ENCODE results near the gene NRDE2.

NRDE2 gene

GRCh38 chr14:90256354-90257131, 75.2 kb downstream of the NRDE2 start, which contains the start of gene PSMC1 (continued):
- TF ChIP-seq ZNF521 (tag by site-specific recombination; IDR thresholded peaks at IDR 0.05): no peak
- no peak for TF ChIP-seq SCRT2 (tag by site-specific recombination; IDR thresholded peaks at IDR 0.05)
- no peak for TF ChIP-seq ZNF48 (tag by site-specific recombination; IDR thresholded peaks at IDR 0.05)
- TF ChIP-seq ZNF138 (tag by site-specific recombination; IDR thresholded peaks at IDR 0.05; ENCODE audit: borderline replicate concordance): no peak
- TF ChIP-seq ZNF623 (tag by site-specific recombination; IDR thresholded peaks at IDR 0.05): no peak; the same call in 1 of the 2 replicates
- no peak for TF ChIP-seq ZNF223 (tag by site-specific recombination; IDR thresholded peaks at IDR 0.05)
- no peak for TF ChIP-seq ZNF280D (tag by site-specific recombination; IDR thresholded peaks at IDR 0.05)
- no peak for TF ChIP-seq ZBTB6 (tag by site-specific recombination; IDR thresholded peaks at IDR 0.05)
- peak; percentile 52; the same call in 1 of the 2 replicates for TF ChIP-seq SP7 (tag by site-specific recombination; IDR thresholded peaks at IDR 0.05)
- no peak for TF ChIP-seq ZNF558 (tag by site-specific recombination; IDR thresholded peaks at IDR 0.05)
- TF ChIP-seq ZSCAN16 (tag by site-specific recombination; IDR thresholded peaks at IDR 0.05): no peak
- no peak for TF ChIP-seq ZNF157 (tag by site-specific recombination; IDR thresholded peaks at IDR 0.05)
- peak; percentile 70 for TF ChIP-seq ZBTB8A (tag by site-specific recombination; IDR thresholded peaks at IDR 0.05)
- TF ChIP-seq ZNF785 (tag by site-specific recombination; IDR thresholded peaks at IDR 0.05): no peak
- no peak for TF ChIP-seq ZNF211 (tag by site-specific recombination; IDR thresholded peaks at IDR 0.05; ENCODE audit: low read depth)
- no peak for TF ChIP-seq ZNF571 (tag by site-specific recombination; IDR thresholded peaks at IDR 0.05)
- no peak for TF ChIP-seq ZNF513 (tag by site-specific recombination; IDR thresholded peaks at IDR 0.05)
- TF ChIP-seq PATZ1 (tag by site-specific recombination; IDR thresholded peaks at IDR 0.05): no peak
- TF ChIP-seq KLF1 (tag by site-specific recombination; IDR thresholded peaks at IDR 0.05): no peak
- TF ChIP-seq ZNF324 (tag by site-specific recombination; IDR thresholded peaks at IDR 0.05): 0 out of 2 replicates have a peak, but pooled peaks have one; percentile 20
- TF ChIP-seq ZNF626 (tag by site-specific recombination; IDR thresholded peaks at IDR 0.05): no peak
- peak; percentile 50; the same call in 1 of the 2 replicates for TF ChIP-seq ZBTB20 (tag by site-specific recombination; IDR thresholded peaks at IDR 0.05)
- TF ChIP-seq GLI2 (tag by site-specific recombination; IDR thresholded peaks at IDR 0.05; ENCODE audit: borderline replicate concordance, low read depth): no peak
- no peak for TF ChIP-seq CTCF (tag by site-specific recombination; IDR thresholded peaks at IDR 0.05)
- TF ChIP-seq ZNF280C (tag by site-specific recombination; IDR thresholded peaks at IDR 0.05): no peak
- TF ChIP-seq ZNF114 (tag by site-specific recombination; IDR thresholded peaks at IDR 0.05): no peak
- no peak for TF ChIP-seq ZNF248 (tag by site-specific recombination; IDR thresholded peaks at IDR 0.05)
